DND-41 (cell line): Measurements from ENCODE around the gene FOXN3.

Source experiments
- ATAC-seq: fragments of 200-7000 bp; cut with Tn5 transposase; 3 replicates; pipeline ENCODE4 v1.9.1; 2021; ENCODE audit warnings: low read depth; ENCODE audit not compliant: insufficient read depth
- DNase-seq: peaks from one replicate; pipeline ENCODE4 v3.0.0-alpha.2; 2020
- H2AFZ ChIP-seq: 2 replicates; pipeline ENCODE4 v1.6.0; 2012; ENCODE audit warnings: low read depth, low read length
- H3K27ac ChIP-seq: 2 replicates; pipeline ENCODE4 v1.5.1; 2012; ENCODE audit warnings: low read length, inconsistent platforms
- H3K27me3 ChIP-seq: fragments of 200-600 bp; sonication (generic); 2 replicates; pipeline ENCODE4 v1.6.0; 2012; ENCODE audit warnings: low read length, mild to moderate bottlenecking, inconsistent platforms; ENCODE audit not compliant: insufficient read depth, poor library complexity
- H3K36me3 ChIP-seq: 2 replicates; pipeline ENCODE4 v1.5.1; 2012; ENCODE audit warnings: low read length, inconsistent platforms; ENCODE audit not compliant: insufficient read depth
- H3K4me1 ChIP-seq: 2 replicates; pipeline ENCODE4 v1.5.1; 2012; ENCODE audit warnings: mild to moderate bottlenecking, low read length; ENCODE audit not compliant: insufficient read depth
- H3K4me2 ChIP-seq: 2 replicates; pipeline ENCODE4 v1.6.0; 2012; ENCODE audit warnings: mild to moderate bottlenecking, moderate library complexity, low read length, inconsistent platforms; ENCODE audit not compliant: insufficient read depth
- H3K4me3 ChIP-seq, 2 experiments: fragments of 200-600 bp in 1 of 2; shearing (Covaris generic) in 1 of 2; 2 replicates each; pipeline ENCODE4 v1.5.1; 2012 to 2016; ENCODE audit warnings: inconsistent platforms in 2 of 2, low read length in 2 of 2, mild to moderate bottlenecking in 2 of 2, low read depth in 1 of 2, moderate library complexity in 1 of 2
- H3K79me2 ChIP-seq: 2 replicates; pipeline ENCODE4 v1.6.0; 2012; ENCODE audit warnings: low read length, inconsistent platforms; ENCODE audit not compliant: insufficient read depth
- H3K9ac ChIP-seq: 2 replicates; pipeline ENCODE4 v1.6.0; 2012; ENCODE audit warnings: low read depth, mild to moderate bottlenecking, inconsistent platforms, low read length, moderate library complexity
- H3K9me3 ChIP-seq: 2 replicates; pipeline ENCODE4 v1.5.1; 2012; ENCODE audit warnings: low read length, moderate library complexity, mild to moderate bottlenecking, inconsistent platforms; ENCODE audit not compliant: insufficient read depth, severe bottlenecking
- H4K20me1 ChIP-seq: 2 replicates; pipeline ENCODE4 v1.6.0; 2012; ENCODE audit warnings: low read length; ENCODE audit not compliant: insufficient read depth
- CTCF ChIP-seq: IDR thresholded peaks from 2 replicates; pipeline ENCODE4 v1.5.1; 2012; ENCODE audit warnings: borderline replicate concordance, low read length, moderate library complexity, mild to moderate bottlenecking; ENCODE audit not compliant: poor library complexity, severe bottlenecking; ENCODE audit errors: extremely low read depth
- EZH2 ChIP-seq: IDR thresholded peaks from 3 replicates; pipeline ENCODE4 v1.6.1; 2012; ENCODE audit warnings: borderline replicate concordance, low read depth, mild to moderate bottlenecking, moderate library complexity, low read length, inconsistent platforms; ENCODE audit not compliant: severe bottlenecking

The FOXN3 gene

DNA sequence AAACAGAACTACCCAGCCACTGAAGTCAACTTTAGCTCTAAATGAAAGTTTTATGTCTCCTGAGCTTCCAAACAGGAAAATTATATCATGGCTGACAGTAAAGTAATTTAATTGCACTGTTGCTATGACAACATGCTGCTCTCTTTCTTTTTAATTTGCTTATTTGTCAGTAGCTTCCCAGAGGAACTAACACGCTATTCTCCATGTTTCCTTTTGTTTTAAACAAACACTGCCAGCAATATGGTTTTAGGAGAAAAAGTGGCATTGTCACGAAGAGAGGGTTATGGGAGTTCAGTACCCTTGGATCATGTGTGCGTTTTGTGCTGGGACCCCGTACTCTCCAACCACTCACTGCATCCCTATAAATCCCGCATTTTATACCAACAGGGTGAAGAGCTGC lies 1.9 kb downstream of the FOXN3 start:
- H3K36me3 ChIP-seq = peaks cover 46% of the 10 kb centered on the region
- peak overlapping the region; percentile 81 for H3K27ac ChIP-seq
- peak overlapping the region; percentile 97 for H3K9ac ChIP-seq
- H3K79me2 ChIP-seq = peaks cover 80% of the 10 kb centered on the region
- no peak for TF ChIP-seq EZH2
- no peak for TF ChIP-seq CTCF
- ATAC-seq (no peak), DNase-seq (no peak)
- peak overlapping the region in 1 of 2 experiments; percentile 72; a peak in 2 of 4 replicates for H3K4me3 ChIP-seq
- no peaks in the 10 kb centered on the region for H3K27me3 ChIP-seq
- peak overlapping the region; percentile 81 for H3K4me2 ChIP-seq
- peaks cover 72% of the 10 kb centered on the region for H3K4me1 ChIP-seq
- H2AFZ ChIP-seq = no peak overlapping the region
- peaks cover 16% of the 10 kb centered on the region for H4K20me1 ChIP-seq
- H3K9me3 ChIP-seq = no peaks in the 10 kb centered on the region

GRCh38 chr14:89411976-89412375 lies 5.1 kb downstream of the FOXN3 start:
- no peaks in the 10 kb centered on the region for H3K9me3 ChIP-seq
- peaks cover 98% of the 10 kb centered on the region for H3K79me2 ChIP-seq
- peaks cover 43% of the 10 kb centered on the region for H4K20me1 ChIP-seq
- TF ChIP-seq EZH2 (no peak), CTCF (no peak)
- no peak overlapping the region for H3K4me3 ChIP-seq
- peaks cover 66% of the 10 kb centered on the region for H3K4me1 ChIP-seq
- DNase-seq = no peak
- H3K4me2 ChIP-seq = peak overlapping the region; percentile 34; the same call in 1 of the 2 replicates
- no peak for ATAC-seq
- H3K36me3 ChIP-seq = peaks cover 72% of the 10 kb centered on the region
- H3K27ac ChIP-seq = no peak overlapping the region
- no peak overlapping the region for H2AFZ ChIP-seq
- no peaks in the 10 kb centered on the region for H3K27me3 ChIP-seq
- H3K9ac ChIP-seq = no peak overlapping the region

- Histone ChIP-seq H2AFZ (no peak overlapping the region), H3K4me1 (peaks cover 57% of the 10 kb centered on the region), H3K4me2 (peak overlapping the region; percentile 1; the same call in 1 of the 2 replicates), H3K79me2 (peaks cover 100% of the 10 kb centered on the region), H3K4me3 (no peak overlapping the region), H3K9me3 (no peaks in the 10 kb centered on the region), H3K9ac (no peak overlapping the region), H3K36me3 (peaks cover 90% of the 10 kb centered on the region), H3K27me3 (no peaks in the 10 kb centered on the region), H3K27ac (peak overlapping the region; percentile 44; the same call in 1 of the 2 replicates), H4K20me1 (peaks cover 47% of the 10 kb centered on the region)
- TF ChIP-seq CTCF = no peak
- TF ChIP-seq EZH2 = no peak
- ATAC-seq (no peak; the same call in 2 of the 3 replicates), DNase-seq (no peak)
Measured at GRCh38 chr14:89409961-89410360, 7.1 kb downstream of the FOXN3 start.
